ENCODE data around the gene API5.

DNA sequence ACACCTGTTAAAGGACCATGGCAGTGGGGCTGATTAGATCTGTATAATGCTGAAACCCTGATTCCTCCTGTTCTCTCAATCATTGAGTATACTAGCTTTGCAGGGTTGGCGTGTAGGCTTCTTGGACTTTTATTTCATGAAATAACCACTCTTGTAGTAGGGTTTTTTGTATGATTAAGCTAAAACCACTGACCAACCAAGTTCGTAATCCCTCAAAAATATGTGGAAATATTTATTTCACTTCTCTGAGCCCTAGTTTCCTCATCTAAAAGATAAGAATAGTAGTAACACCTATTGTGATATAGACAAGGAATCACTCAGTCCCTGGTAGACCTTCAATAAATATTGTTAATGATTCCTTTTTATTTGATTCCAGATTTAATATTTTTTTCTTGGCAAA is 4.2 kb downstream of the API5 start:
- no peak for TF ChIP-seq ARNTL (CRISPR knock-in tag; IDR thresholded peaks at IDR 0.05; ENCODE audit: borderline replicate concordance, low read depth)
- TF ChIP-seq, protein P1, sequence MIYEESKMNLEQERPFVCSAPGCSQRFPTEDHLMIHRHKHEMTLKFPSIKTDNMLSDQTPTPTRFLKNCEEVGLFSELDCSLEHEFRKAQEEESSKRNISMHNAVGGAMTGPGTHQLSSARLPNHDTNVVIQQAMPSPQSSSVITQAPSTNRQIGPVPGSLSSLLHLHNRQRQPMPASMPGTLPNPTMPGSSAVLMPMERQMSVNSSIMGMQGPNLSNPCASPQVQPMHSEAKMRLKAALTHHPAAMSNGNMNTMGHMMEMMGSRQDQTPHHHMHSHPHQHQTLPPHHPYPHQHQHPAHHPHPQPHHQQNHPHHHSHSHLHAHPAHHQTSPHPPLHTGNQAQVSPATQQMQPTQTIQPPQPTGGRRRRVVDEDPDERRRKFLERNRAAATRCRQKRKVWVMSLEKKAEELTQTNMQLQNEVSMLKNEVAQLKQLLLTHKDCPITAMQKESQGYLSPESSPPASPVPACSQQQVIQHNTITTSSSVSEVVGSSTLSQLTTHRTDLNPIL (CRISPR knock-in tag; IDR thresholded peaks at IDR 0.05; ENCODE audit: low read depth), result no peak
- TF ChIP-seq, protein P2, sequence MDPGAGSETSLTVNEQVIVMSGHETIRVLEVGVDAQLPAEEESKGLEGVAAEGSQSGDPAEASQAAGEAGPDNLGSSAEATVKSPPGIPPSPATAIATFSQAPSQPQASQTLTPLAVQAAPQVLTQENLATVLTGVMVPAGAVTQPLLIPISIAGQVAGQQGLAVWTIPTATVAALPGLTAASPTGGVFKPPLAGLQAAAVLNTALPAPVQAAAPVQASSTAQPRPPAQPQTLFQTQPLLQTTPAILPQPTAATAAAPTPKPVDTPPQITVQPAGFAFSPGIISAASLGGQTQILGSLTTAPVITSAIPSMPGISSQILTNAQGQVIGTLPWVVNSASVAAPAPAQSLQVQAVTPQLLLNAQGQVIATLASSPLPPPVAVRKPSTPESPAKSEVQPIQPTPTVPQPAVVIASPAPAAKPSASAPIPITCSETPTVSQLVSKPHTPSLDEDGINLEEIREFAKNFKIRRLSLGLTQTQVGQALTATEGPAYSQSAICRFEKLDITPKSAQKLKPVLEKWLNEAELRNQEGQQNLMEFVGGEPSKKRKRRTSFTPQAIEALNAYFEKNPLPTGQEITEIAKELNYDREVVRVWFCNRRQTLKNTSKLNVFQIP (CRISPR knock-in tag; IDR thresholded peaks at IDR 0.05; ENCODE audit: borderline replicate concordance, low read depth), result no peak
- TF ChIP-seq CSDC2 (CRISPR knock-in tag; IDR thresholded peaks at IDR 0.05), result no peak
- TF ChIP-seq, protein P3, sequence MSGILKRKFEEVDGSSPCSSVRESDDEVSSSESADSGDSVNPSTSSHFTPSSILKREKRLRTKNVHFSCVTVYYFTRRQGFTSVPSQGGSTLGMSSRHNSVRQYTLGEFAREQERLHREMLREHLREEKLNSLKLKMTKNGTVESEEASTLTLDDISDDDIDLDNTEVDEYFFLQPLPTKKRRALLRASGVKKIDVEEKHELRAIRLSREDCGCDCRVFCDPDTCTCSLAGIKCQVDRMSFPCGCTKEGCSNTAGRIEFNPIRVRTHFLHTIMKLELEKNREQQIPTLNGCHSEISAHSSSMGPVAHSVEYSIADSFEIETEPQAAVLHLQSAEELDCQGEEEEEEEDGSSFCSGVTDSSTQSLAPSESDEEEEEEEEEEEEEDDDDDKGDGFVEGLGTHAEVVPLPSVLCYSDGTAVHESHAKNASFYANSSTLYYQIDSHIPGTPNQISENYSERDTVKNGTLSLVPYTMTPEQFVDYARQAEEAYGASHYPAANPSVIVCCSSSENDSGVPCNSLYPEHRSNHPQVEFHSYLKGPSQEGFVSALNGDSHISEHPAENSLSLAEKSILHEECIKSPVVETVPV (CRISPR knock-in tag; IDR thresholded peaks at IDR 0.05), result no peak
- TF ChIP-seq, protein P4, sequence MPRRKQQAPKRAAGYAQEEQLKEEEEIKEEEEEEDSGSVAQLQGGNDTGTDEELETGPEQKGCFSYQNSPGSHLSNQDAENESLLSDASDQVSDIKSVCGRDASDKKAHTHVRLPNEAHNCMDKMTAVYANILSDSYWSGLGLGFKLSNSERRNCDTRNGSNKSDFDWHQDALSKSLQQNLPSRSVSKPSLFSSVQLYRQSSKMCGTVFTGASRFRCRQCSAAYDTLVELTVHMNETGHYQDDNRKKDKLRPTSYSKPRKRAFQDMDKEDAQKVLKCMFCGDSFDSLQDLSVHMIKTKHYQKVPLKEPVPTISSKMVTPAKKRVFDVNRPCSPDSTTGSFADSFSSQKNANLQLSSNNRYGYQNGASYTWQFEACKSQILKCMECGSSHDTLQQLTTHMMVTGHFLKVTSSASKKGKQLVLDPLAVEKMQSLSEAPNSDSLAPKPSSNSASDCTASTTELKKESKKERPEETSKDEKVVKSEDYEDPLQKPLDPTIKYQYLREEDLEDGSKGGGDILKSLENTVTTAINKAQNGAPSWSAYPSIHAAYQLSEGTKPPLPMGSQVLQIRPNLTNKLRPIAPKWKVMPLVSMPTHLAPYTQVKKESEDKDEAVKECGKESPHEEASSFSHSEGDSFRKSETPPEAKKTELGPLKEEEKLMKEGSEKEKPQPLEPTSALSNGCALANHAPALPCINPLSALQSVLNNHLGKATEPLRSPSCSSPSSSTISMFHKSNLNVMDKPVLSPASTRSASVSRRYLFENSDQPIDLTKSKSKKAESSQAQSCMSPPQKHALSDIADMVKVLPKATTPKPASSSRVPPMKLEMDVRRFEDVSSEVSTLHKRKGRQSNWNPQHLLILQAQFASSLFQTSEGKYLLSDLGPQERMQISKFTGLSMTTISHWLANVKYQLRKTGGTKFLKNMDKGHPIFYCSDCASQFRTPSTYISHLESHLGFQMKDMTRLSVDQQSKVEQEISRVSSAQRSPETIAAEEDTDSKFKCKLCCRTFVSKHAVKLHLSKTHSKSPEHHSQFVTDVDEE (CRISPR knock-in tag; IDR thresholded peaks at IDR 0.05), result no peak
- TF ChIP-seq OSR1 (CRISPR knock-in tag; IDR thresholded peaks at IDR 0.05), result no peak
- TF ChIP-seq TCF4 (CRISPR knock-in tag; IDR thresholded peaks at IDR 0.05; ENCODE audit: borderline replicate concordance), result no peak
- TF ChIP-seq, protein P5, sequence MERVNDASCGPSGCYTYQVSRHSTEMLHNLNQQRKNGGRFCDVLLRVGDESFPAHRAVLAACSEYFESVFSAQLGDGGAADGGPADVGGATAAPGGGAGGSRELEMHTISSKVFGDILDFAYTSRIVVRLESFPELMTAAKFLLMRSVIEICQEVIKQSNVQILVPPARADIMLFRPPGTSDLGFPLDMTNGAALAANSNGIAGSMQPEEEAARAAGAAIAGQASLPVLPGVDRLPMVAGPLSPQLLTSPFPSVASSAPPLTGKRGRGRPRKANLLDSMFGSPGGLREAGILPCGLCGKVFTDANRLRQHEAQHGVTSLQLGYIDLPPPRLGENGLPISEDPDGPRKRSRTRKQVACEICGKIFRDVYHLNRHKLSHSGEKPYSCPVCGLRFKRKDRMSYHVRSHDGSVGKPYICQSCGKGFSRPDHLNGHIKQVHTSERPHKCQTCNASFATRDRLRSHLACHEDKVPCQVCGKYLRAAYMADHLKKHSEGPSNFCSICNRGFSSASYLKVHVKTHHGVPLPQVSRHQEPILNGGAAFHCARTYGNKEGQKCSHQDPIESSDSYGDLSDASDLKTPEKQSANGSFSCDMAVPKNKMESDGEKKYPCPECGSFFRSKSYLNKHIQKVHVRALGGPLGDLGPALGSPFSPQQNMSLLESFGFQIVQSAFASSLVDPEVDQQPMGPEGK (CRISPR knock-in tag; IDR thresholded peaks at IDR 0.05; ENCODE audit: borderline replicate concordance), result no peak
